HepG2 (cell line): Measurements from ENCODE around the gene TMBIM1. TPM values are rescaled to one million over a fixed set of nuclear protein-coding genes. Genes with fewer than 3 reads are reported as not detected.
A peak's percentile ranks its signal among the peaks of the same experiment; 100 is the strongest.

ENCODE experiments used
- ATAC-seq: fragments of 200-7000 bp; cut with Tn5 transposase; 3 replicates; pipeline ENCODE4 v1.9.1; 2020; ENCODE audit warnings: mild to moderate bottlenecking, moderate library complexity
- BruUV-seq: library from RNA; stranded (reverse); fragments of 400-500 nt; replicated peaks from 2 replicates; lab custom pipeline; 2021; lab: Mats Ljungman, UMichigan
- CTCF ChIA-PET: fragments of 300-600 bp; formaldehyde crosslinking; extraction: SDS; loops from one replicate; lab custom pipeline; 2021; ENCODE audit warnings: low total read pairs, inconsistent platforms, low intra/inter-chr PET ratio; lab: Yijun Ruan, JAX
- POLR2A ChIA-PET: fragments of 350-600 bp; sonication (Branson Sonifier 250); formaldehyde crosslinking; loops from one replicate; lab custom pipeline; 2020; ENCODE audit warnings: antibody characterized with exemption, inconsistent platforms; lab: Yijun Ruan, JAX
- DNase-seq: peaks from one replicate; pipeline ENCODE4 v3.0.0-alpha.2; 2015; ENCODE audit warnings: low spot score
- FAIRE-seq: peaks from 3 replicates; lab custom pipeline; 2011; peaks lifted over from hg19 to GRCh38; lab: Jason Lieb, UNC
- H2AFZ ChIP-seq: one replicate; pipeline ENCODE4 v1.6.1; 2011; ENCODE audit warnings: low read length, inconsistent platforms
- H3K27ac ChIP-seq: fragments of 300-600 bp; 3 replicates; pipeline ENCODE4 v1.8.0; 2011; ENCODE audit warnings: mixed run types, mild to moderate bottlenecking, mixed read lengths, low read length, inconsistent platforms; ENCODE audit not compliant: insufficient read depth; ENCODE audit errors: extremely low read length
- H3K27me3 ChIP-seq, 2 experiments: fragments of 200-600 bp in 1 of 2; 2 replicates in 1 of 2; 3 replicates in 1 of 2; pipeline versions ENCODE4 v1.6.0 to v1.8.0; 2011; ENCODE audit warnings: low read length in 2 of 2, mild to moderate bottlenecking in 2 of 2, moderate library complexity in 2 of 2, inconsistent platforms in 1 of 2; ENCODE audit not compliant: insufficient read depth in 2 of 2, control insufficient read depth in 1 of 2
- H3K36me3 ChIP-seq, 2 experiments: fragments of 200-600 bp in 1 of 2; replicated peaks in 1 of 2; 2 replicates in 1 of 2; 3 replicates in 1 of 2; pipeline versions ENCODE4 v1.5.1 to v1.8.0; 2011; ENCODE audit warnings: low read length in 2 of 2, inconsistent platforms in 1 of 2; ENCODE audit not compliant: insufficient read depth in 2 of 2, control insufficient read depth in 1 of 2
- H3K4me1 ChIP-seq: 2 replicates; pipeline ENCODE4 v1.5.1; 2012; ENCODE audit warnings: low read length, inconsistent platforms; ENCODE audit not compliant: insufficient read depth
- H3K4me2 ChIP-seq: 2 replicates; pipeline ENCODE4 v1.6.0; 2011; ENCODE audit warnings: low read depth, low read length, inconsistent platforms
- H3K4me3 ChIP-seq, 3 experiments: fragments of 200-600 bp in 1 of 3; sonication (generic), shearing (Covaris generic) in 1 of 3; replicated peaks in 1 of 3; 2 replicates each; pipeline ENCODE4 v1.5.1; 2011 to 2016; ENCODE audit warnings: low read length in 3 of 3, inconsistent platforms in 2 of 3, low read depth in 2 of 3, mild to moderate bottlenecking in 2 of 3, control low read depth in 1 of 3, mixed read lengths in 1 of 3; ENCODE audit not compliant: insufficient read depth in 1 of 3
- H3K79me2 ChIP-seq: one replicate; pipeline ENCODE4 v1.6.1; 2011; ENCODE audit warnings: low read length, inconsistent platforms; ENCODE audit not compliant: insufficient read depth
- H3K9ac ChIP-seq: 2 replicates; pipeline ENCODE4 v1.6.0; 2011; ENCODE audit warnings: mild to moderate bottlenecking, low read depth, low read length, inconsistent platforms; ENCODE audit not compliant: insufficient read depth
- H3K9me3 ChIP-seq: 2 replicates; pipeline ENCODE4 v1.5.1; 2012; ENCODE audit warnings: mild to moderate bottlenecking, low read length
- H4K20me1 ChIP-seq: 2 replicates; pipeline ENCODE4 v1.6.0; 2011; ENCODE audit warnings: inconsistent platforms, mild to moderate bottlenecking, low read length, moderate library complexity; ENCODE audit not compliant: insufficient read depth
- ADNP ChIP-seq: sonication (generic); formaldehyde crosslinking; IDR thresholded peaks from 2 replicates; pipeline ENCODE4 v1.4.0; 2020; ENCODE audit warnings: missing genetic modification reagents
- HOXD1 ChIP-seq: sonication (generic); formaldehyde crosslinking; IDR thresholded peaks from 2 replicates; pipeline ENCODE4 v1.5.0; 2020; ENCODE audit warnings: missing genetic modification reagents
- SRSF4 ChIP-seq: fragments of 200-400 bp; formaldehyde crosslinking; IDR thresholded peaks from one replicate; pipeline ENCODE4 v1.6.1; 2018; ENCODE audit warnings: mild to moderate bottlenecking, low read depth, low read length, moderate library complexity; ENCODE audit not compliant: poor library complexity, severe bottlenecking
- ZNF605 ChIP-seq: sonication (generic); formaldehyde crosslinking; IDR thresholded peaks from 2 replicates; pipeline ENCODE4 v1.8.0; 2022; ENCODE audit warnings: mild to moderate bottlenecking, missing genetic modification reagents
- WGBS: methylation state at CpG from one replicate; pipeline ENCODE4 v1.1.6; 2017; ENCODE audit warnings: low lambda C conversion rate; 5-methylcytosine and 5-hydroxymethylcytosine counted together
- in situ Hi-C: cut with HindIII; loops from 2 replicates; pipeline ENCODE4 v1.10.0; 2017; ENCODE audit warnings: low pct_unique_long_range_greater_than_20kb; ENCODE audit not compliant: extremely low pct_ligation_motif_present
- intact Hi-C: fragments of 100-400 bp; cut with micrococcal nuclease; formaldehyde crosslinking; loops from one replicate; pipeline ENCODE4 v1.10.0; 2022; ENCODE audit not compliant: unreplicated experiment
- polyA plus RNA-seq, 8 experiments: library from polyadenylated mRNA; depleted of rRNA in 3 of 8; stranded (reverse) in 7 of 8; unstranded in 1 of 8; fragments of >200 nt; fragmentation: Illumina TruSeq in 4 of 8; extraction: Trizol in 4 of 8; gene quantifications; 2 replicates each; pipeline versions ENCODE4 v1.2.1 to v1.2.3, GENCODE V29; 2011 to 2016; ENCODE audit warnings: low read depth in 4 of 8, missing spikeins in 1 of 8, mixed read lengths in 1 of 8; ENCODE audit not compliant: insufficient read depth in 1 of 8
- total RNA-seq, 5 experiments: library from RNA; depleted of rRNA; stranded (reverse); fragments of >200 nt; fragmentation: Illumina TruSeq; extraction: Trizol; gene quantifications; 2 replicates each; pipeline ENCODE4 v1.2.3, GENCODE V29; 2016; ENCODE audit warnings: low read depth in 1 of 5
- TF ChIP-seq, protein P1 (sequence below): IDR thresholded peaks from 2 replicates; pipeline ENCODE4 v1.6.1; 2016; ENCODE audit warnings: missing compliant biosample characterization, missing genetic modification reagents, borderline replicate concordance
- TF ChIP-seq, protein P2 (sequence below): sonication (generic); formaldehyde crosslinking; IDR thresholded peaks from 2 replicates; pipeline ENCODE4 v1.5.1; 2020; ENCODE audit warnings: missing genetic modification reagents, mild to moderate bottlenecking, borderline replicate concordance
- TF ChIP-seq, protein P3 (sequence below): sonication (generic); formaldehyde crosslinking; IDR thresholded peaks from one replicate; pipeline ENCODE4 v1.5.1; 2020; ENCODE audit warnings: mild to moderate bottlenecking, missing genetic modification reagents; ENCODE audit errors: not compliant biosample characterization
- TF ChIP-seq, protein P4 (sequence below): sonication (generic); formaldehyde crosslinking; IDR thresholded peaks from 2 replicates; pipeline ENCODE4 v1.4.0; 2020; ENCODE audit warnings: mild to moderate bottlenecking, missing genetic modification reagents

TMBIM1 gene
- total and polyA plus RNA-seq, 2 of the 13 experiments (the other 11 are each of a cell fraction or from before 2014, with no cell fraction given): 127 to 139 TPM

DNA sequence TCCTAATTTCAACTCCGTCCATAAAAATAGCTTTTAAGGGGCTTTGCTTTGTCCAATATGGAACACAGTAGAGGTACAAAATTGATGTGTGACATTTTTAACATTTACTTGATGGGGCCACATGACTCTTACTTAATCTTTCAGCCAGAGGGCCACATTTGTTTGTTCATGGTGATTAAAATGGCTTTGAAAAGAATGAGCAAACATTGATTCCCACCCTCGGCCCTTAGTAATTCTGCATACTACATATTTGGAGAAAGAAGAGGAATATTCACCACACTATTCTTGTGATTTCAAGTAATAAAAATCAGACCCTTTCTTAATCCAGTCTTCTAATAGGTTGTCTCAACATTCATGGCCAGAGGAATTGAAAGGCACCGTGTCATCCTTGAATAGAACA, 57.8 kb downstream of the TMBIM1 start:
- ChIA-PET POLR2A (no interaction called here), CTCF (no interaction called here)
- FAIRE-seq (no peak), ATAC-seq (no peak), DNase-seq (no peak)
- in situ Hi-C loops (no loop called here), intact Hi-C loops (no loop called here)
- Histone ChIP-seq H3K27ac (no peak overlapping the region), H3K4me3 (no peak overlapping the region), H3K79me2 (no peaks in the 10 kb centered on the region), H3K36me3 (peaks cover 42 to 91% of the 10 kb centered on the region in 2 experiments), H3K9me3 (no peaks in the 10 kb centered on the region), H3K9ac (no peak overlapping the region), H3K27me3 (no peaks in the 10 kb centered on the region), H3K4me2 (no peak overlapping the region), H3K4me1 (peaks cover 44% of the 10 kb centered on the region), H2AFZ (no peak overlapping the region), H4K20me1 (no peaks in the 10 kb centered on the region)
- 53% methylated on average over 3 of the region's 3 CpGs for WGBS
- TSS peak; percentile 21 for BruUV-seq
- TF ChIP-seq SRSF4 (no peak), HOXD1 (CRISPR knock-in tag) (no peak), ADNP (CRISPR knock-in tag) (no peak), ZNF605 (CRISPR knock-in tag) (no peak)
- TF ChIP-seq, protein P1, sequence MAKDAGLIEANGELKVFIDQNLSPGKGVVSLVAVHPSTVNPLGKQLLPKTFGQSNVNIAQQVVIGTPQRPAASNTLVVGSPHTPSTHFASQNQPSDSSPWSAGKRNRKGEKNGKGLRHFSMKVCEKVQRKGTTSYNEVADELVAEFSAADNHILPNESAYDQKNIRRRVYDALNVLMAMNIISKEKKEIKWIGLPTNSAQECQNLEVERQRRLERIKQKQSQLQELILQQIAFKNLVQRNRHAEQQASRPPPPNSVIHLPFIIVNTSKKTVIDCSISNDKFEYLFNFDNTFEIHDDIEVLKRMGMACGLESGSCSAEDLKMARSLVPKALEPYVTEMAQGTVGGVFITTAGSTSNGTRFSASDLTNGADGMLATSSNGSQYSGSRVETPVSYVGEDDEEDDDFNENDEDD (CRISPR knock-in tag): no peak
- TF ChIP-seq, protein P2, sequence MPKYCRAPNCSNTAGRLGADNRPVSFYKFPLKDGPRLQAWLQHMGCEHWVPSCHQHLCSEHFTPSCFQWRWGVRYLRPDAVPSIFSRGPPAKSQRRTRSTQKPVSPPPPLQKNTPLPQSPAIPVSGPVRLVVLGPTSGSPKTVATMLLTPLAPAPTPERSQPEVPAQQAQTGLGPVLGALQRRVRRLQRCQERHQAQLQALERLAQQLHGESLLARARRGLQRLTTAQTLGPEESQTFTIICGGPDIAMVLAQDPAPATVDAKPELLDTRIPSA: no peak
- TF ChIP-seq, protein P3, sequence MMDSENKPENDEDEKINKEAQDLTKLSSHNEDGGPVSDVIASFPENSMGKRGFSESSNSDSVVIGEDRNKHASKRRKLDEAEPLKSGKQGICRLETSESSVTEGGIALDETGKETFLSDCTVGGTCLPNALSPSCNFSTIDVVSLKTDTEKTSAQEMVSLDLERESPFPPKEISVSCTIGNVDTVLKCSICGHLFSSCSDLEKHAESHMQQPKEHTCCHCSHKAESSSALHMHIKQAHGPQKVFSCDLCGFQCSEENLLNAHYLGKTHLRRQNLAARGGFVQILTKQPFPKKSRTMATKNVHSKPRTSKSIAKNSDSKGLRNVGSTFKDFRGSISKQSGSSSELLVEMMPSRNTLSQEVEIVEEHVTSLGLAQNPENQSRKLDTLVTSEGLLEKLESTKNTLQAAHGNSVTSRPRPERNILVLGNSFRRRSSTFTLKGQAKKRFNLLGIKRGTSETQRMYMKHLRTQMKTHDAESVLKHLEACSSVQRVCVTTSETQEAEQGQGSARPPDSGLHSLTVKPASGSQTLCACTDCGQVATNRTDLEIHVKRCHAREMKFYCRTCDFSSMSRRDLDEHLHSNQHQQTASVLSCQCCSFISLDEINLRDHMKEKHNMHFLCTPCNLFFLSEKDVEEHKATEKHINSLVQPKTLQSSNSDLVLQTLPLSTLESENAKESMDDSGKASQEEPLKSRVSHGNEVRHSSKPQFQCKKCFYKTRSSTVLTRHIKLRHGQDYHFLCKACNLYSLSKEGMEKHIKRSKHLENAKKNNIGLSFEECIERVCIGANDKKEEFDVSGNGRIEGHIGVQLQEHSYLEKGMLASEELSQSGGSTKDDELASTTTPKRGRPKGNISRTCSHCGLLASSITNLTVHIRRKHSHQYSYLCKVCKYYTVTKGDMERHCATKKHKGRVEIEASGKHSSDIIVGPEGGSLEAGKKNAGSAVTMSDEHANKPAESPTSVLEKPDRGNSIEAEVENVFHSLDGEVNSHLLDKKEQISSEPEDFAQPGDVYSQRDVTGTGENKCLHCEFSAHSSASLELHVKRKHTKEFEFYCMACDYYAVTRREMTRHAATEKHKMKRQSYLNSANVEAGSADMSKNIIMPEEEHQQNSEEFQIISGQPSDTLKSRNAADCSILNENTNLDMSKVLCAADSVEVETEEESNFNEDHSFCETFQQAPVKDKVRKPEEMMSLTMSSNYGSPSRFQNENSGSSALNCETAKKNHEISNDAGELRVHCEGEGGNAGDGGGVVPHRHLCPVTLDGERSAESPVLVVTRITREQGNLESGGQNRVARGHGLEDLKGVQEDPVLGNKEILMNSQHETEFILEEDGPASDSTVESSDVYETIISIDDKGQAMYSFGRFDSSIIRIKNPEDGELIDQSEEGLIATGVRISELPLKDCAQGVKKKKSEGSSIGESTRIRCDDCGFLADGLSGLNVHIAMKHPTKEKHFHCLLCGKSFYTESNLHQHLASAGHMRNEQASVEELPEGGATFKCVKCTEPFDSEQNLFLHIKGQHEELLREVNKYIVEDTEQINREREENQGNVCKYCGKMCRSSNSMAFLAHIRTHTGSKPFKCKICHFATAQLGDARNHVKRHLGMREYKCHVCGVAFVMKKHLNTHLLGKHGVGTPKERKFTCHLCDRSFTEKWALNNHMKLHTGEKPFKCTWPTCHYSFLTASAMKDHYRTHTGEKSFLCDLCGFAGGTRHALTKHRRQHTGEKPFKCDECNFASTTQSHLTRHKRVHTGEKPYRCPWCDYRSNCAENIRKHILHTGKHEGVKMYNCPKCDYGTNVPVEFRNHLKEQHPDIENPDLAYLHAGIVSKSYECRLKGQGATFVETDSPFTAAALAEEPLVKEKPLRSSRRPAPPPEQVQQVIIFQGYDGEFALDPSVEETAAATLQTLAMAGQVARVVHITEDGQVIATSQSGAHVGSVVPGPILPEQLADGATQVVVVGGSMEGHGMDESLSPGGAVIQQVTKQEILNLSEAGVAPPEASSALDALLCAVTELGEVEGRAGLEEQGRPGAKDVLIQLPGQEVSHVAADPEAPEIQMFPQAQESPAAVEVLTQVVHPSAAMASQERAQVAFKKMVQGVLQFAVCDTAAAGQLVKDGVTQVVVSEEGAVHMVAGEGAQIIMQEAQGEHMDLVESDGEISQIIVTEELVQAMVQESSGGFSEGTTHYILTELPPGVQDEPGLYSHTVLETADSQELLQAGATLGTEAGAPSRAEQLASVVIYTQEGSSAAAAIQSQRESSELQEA (CRISPR knock-in tag): no peak
- TF ChIP-seq, protein P4, sequence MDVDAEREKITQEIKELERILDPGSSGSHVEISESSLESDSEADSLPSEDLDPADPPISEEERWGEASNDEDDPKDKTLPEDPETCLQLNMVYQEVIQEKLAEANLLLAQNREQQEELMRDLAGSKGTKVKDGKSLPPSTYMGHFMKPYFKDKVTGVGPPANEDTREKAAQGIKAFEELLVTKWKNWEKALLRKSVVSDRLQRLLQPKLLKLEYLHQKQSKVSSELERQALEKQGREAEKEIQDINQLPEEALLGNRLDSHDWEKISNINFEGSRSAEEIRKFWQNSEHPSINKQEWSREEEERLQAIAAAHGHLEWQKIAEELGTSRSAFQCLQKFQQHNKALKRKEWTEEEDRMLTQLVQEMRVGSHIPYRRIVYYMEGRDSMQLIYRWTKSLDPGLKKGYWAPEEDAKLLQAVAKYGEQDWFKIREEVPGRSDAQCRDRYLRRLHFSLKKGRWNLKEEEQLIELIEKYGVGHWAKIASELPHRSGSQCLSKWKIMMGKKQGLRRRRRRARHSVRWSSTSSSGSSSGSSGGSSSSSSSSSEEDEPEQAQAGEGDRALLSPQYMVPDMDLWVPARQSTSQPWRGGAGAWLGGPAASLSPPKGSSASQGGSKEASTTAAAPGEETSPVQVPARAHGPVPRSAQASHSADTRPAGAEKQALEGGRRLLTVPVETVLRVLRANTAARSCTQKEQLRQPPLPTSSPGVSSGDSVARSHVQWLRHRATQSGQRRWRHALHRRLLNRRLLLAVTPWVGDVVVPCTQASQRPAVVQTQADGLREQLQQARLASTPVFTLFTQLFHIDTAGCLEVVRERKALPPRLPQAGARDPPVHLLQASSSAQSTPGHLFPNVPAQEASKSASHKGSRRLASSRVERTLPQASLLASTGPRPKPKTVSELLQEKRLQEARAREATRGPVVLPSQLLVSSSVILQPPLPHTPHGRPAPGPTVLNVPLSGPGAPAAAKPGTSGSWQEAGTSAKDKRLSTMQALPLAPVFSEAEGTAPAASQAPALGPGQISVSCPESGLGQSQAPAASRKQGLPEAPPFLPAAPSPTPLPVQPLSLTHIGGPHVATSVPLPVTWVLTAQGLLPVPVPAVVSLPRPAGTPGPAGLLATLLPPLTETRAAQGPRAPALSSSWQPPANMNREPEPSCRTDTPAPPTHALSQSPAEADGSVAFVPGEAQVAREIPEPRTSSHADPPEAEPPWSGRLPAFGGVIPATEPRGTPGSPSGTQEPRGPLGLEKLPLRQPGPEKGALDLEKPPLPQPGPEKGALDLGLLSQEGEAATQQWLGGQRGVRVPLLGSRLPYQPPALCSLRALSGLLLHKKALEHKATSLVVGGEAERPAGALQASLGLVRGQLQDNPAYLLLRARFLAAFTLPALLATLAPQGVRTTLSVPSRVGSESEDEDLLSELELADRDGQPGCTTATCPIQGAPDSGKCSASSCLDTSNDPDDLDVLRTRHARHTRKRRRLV: no peak
